Adrenal gland (tissue), 12 donors: ENCODE results near the gene SP7. TPM values are rescaled to one million over a fixed set of nuclear protein-coding genes. Genes with fewer than 3 reads are reported as not detected.

Source experiments
- DNase-seq, 7 donors: peaks; one replicate each; pipeline ENCODE4 v3.0.0-alpha.2; 2019 to 2020
- H3K27ac ChIP-seq, 5 donors: fragments of 200-600 bp; sonication (generic) in 4 of 5; 1 replicate in 3 of 5; 2 replicates in 2 of 5; pipeline versions ENCODE4 v1.5.1 to v1.8.0; 2016 to 2020; ENCODE audit warnings: mild to moderate bottlenecking in 1 of 5
- H3K27me3 ChIP-seq: fragments of 200-600 bp; 2 replicates; pipeline ENCODE4 v1.8.0; 2021
- H3K36me3 ChIP-seq, 2 donors: fragments of 200-600 bp; replicated peaks in 1 of 2; 1 replicate in 1 of 2; 2 replicates in 1 of 2; pipeline versions ENCODE4 v1.5.1 to v1.8.0; 2018 to 2022
- H3K4me1 ChIP-seq, 2 donors: fragments of 200-600 bp; replicated peaks in 1 of 2; 1 replicate in 1 of 2; 2 replicates in 1 of 2; pipeline versions ENCODE4 v1.5.1 to v1.8.0; 2018 to 2021
- H3K4me3 ChIP-seq, 4 donors: fragments of 200-600 bp; sonication (generic) in 3 of 4; one replicate each; pipeline ENCODE4 v1.5.1; 2016 to 2018
- H3K9me3 ChIP-seq, 3 donors: fragments of 200-600 bp; sonication (generic) in 1 of 3; replicated peaks in 1 of 3; 1 replicate in 2 of 3; 2 replicates in 1 of 3; pipeline versions ENCODE4 v1.5.1 to v1.8.0; 2016 to 2021
- POLR2A ChIP-seq, 2 donors: fragments of 450-650 bp; IDR thresholded peaks; one replicate each; pipeline ENCODE4 v1.6.1; 2017; ENCODE audit warnings: antibody characterized with exemption in 2 of 2, mild to moderate bottlenecking in 2 of 2, moderate library complexity in 1 of 2
- WGBS, 4 donors: extraction: QIAGEN DNeasy Blood & Tissue Kit in 2 of 4; methylation state at CpG; one replicate each; pipeline versions ENCODE4 v1.1.5 to v1.1.7; 2013 to 2017; 5-methylcytosine and 5-hydroxymethylcytosine counted together
- intact Hi-C, 2 donors: fragments of 100-400 bp; cut with DNase I; formaldehyde crosslinking; loops; one replicate each; pipeline versions ENCODE4 v1.14.1 to v1.15.0; 2022 to 2023
- polyA plus RNA-seq, 3 donors: library from polyadenylated mRNA; stranded (reverse); fragments of 200-250 nt in 2 of 3; fragments of 350-450 nt in 1 of 3; fragmentation: Illumina TruSeq in 1 of 3; extraction: RNeasy Lipid Tissue Mini Kit (QIAGEN cat#74804) in 1 of 3; gene quantifications; one replicate each; pipeline ENCODE4 v1.2.3, GENCODE V29; 2013 to 2014
- total RNA-seq, 9 donors: library from RNA; depleted of rRNA in 4 of 9; stranded (reverse); fragments of >200 nt in 4 of 9; fragments of 120-200 nt in 1 of 9; fragmentation: NEBNext Ultra II Directional in 1 of 9; extraction: Animal tissue kit (Norgen Biotek cat#: 25700) in 1 of 9; gene quantifications; one replicate each; pipeline versions ENCODE4 v1.1.0 to v1.2.4, GENCODE V29; 2013 to 2023
- TF ChIP-seq, protein P1 (sequence below), 6 experiments: fragments of 450-650 bp in 4 of 6; fragments of 200-600 bp in 2 of 6; sonication (generic) in 1 of 6; IDR thresholded peaks; 1 replicate in 5 of 6; 2 replicates in 1 of 6; pipeline versions ENCODE4 v1.5.1 to v1.8.0; 2016 to 2021; ENCODE audit warnings: antibody characterized with exemption in 6 of 6, mild to moderate bottlenecking in 2 of 6, moderate library complexity in 1 of 6
- donor health status: healthy with polysubstance abuse.
- donor health status: Bipolar disorder and iron deficiency.
- donor health status: DM: yes; HTN: yes; CAD: no.
- donor health status: DM: no; HTN: no; CAD: no.
- donor health status: DM: no; HTN: no; CAD: no.
- donor health status: DM: yes; HTN: yes; CAD: no.

Gene SP7
- total and polyA plus RNA-seq, 12 donors, result 0.03 TPM; not detected in 11

DNA sequence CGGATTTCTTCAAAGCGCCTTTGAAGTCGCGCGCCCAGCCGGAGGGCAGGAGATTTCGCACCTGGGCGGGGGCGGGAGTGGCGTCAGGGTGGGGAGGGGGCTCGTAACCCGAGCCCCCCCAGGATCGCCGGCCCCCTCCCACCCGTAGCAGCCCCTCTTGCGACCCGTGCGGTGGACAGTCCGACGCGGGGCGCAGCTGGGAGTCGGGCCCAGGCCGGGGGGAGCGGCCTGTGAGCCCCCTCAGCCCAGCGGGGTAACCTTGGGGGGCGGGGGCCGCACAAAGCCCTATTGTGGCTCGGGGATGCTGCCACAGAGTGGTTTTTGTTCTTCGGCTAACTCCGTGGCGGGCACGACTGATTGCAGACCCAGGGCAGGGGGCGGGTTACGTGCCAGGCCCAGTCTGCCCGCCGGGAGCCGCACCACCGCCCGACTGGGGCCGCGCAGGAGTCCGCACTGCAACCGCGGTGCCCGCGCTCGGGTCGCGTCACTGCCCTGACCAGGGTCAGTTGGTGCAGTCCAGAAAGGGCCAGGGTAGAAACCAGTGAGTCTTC lies 10.6 kb downstream of the SP7 start:
- TF ChIP-seq, protein P1, sequence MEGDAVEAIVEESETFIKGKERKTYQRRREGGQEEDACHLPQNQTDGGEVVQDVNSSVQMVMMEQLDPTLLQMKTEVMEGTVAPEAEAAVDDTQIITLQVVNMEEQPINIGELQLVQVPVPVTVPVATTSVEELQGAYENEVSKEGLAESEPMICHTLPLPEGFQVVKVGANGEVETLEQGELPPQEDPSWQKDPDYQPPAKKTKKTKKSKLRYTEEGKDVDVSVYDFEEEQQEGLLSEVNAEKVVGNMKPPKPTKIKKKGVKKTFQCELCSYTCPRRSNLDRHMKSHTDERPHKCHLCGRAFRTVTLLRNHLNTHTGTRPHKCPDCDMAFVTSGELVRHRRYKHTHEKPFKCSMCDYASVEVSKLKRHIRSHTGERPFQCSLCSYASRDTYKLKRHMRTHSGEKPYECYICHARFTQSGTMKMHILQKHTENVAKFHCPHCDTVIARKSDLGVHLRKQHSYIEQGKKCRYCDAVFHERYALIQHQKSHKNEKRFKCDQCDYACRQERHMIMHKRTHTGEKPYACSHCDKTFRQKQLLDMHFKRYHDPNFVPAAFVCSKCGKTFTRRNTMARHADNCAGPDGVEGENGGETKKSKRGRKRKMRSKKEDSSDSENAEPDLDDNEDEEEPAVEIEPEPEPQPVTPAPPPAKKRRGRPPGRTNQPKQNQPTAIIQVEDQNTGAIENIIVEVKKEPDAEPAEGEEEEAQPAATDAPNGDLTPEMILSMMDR (IDR thresholded peaks at IDR 0.05), result no peak
- TF ChIP-seq POLR2A (IDR thresholded peaks at IDR 0.05), result peak in 1 of 2 donors; percentile 60
- Histone ChIP-seq H3K36me3 (no peaks in the 10 kb centered on the region), H3K4me3 (peak overlapping the region in 3 of 4 donors; percentile 37 to 66 (median 38)), H3K9me3 (no peaks in the 10 kb centered on the region), H3K27me3 (no peaks in the 10 kb centered on the region), H3K27ac (peak overlapping the region in 4 of 5 donors; percentile 72 to 93 (median 82)), H3K4me1 (peaks cover 16 to 30% of the 10 kb centered on the region in 2 donors)
- 1 to 12% (median 2%) methylated on average over 8 to 50 of the region's 50 CpGs for WGBS, 4 donors
- peak; percentile 44 to 71 (median 55) for DNase-seq
- intact Hi-C loops, result loop anchor here in 1 of 2 donors (10.0 kb wide), 1 partner anchor 179 kb away; the partner anchor contains the start of genes NPFF and TARBP2

DNA sequence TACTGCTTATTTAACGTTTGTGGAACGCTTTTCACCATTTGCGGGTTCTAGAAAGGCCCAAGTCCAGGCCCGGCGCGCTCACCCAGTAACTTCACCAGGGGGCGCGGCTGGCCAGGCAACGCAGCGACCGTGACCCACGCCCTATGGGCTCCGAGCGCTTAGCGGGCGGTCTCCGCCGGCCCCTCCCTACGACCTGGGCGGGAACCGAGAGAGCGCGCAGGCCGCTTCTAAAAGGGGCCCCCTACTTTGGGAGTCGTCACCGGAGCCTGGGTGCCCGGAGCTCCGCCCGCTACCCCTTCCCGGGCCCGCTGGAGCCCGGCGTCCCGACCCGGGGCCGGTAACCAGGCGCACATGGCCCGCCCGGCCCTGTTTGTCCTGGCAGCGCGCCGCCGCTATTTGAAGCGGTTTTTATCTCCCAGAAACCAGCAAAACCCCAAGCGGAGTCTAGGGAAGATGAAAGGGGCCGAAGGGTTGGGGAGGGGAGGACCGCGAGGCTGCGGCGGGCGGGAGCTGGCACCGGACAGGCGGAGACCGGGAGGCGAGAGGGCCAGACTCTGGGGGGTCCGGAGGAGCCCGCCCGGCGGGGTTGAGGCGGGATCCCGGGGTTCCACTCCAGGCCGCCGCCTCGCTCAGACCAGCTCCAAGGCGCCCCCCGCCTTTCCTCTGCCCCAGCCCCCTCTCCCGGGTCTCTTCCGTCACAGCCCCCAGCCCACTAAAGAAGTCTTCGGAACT lies 11.2 kb downstream of the SP7 start:
- H3K4me1 ChIP-seq, result peaks cover 23 to 37% of the 10 kb centered on the region in 2 donors
- 0% methylated on average over 10 to 69 of the region's 69 CpGs for WGBS, 4 donors
- no peaks in the 10 kb centered on the region for H3K9me3 ChIP-seq
- H3K27me3 ChIP-seq, result no peaks in the 10 kb centered on the region
- DNase-seq, result peak; percentile 89 to 95 (median 92)
- H3K27ac ChIP-seq, result peak overlapping the region; percentile 25 to 93 (median 76)
- peak overlapping the region in 3 of 4 donors; percentile 37 to 66 (median 38) for H3K4me3 ChIP-seq
- peak; percentile 43 to 78 for TF ChIP-seq POLR2A (IDR thresholded peaks at IDR 0.05)
- TF ChIP-seq, protein P1 (IDR thresholded peaks at IDR 0.05), result peak; percentile 64 to 90 (median 79)
- no peaks in the 10 kb centered on the region for H3K36me3 ChIP-seq
- intact Hi-C loops, result loop anchor here in 1 of 2 donors (10.0 kb wide), 1 partner anchor 180 kb away; the partner anchor contains the start of genes NPFF and TARBP2

DNA sequence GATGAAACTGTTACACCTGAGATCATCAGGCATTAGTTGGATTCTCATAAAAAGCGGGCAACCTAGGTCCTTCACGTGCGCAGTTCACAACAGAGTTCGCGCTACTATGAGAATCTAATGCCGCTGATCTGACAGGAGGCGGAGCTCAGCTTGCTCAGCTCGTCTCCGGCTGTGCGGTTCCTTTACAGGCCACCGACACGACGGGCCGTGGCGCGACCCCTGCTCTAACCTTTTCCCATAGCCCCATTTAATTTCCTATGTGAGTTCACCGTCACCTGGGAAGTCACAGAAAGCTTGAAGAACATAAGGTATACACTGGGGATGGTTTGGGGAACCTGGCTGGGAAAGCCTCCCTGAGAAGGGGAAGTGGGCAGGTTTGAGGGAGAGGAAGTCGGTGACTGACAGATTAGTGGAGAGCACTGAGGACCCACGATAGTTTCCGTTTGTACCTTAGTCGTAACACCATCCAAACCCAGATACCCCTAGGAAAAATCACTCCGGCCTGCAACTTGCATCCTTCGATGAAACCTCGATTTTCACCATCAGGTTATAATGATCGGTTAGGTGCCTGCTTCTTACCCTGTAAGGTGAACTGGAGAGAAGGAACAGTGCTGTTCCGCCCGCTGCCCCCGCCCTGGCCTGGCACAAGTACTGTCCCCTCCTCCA lies 11.9 kb downstream of the SP7 start:
- Histone ChIP-seq H3K27ac (peak overlapping the region in 4 of 5 donors; percentile 72 to 93 (median 82)), H3K9me3 (no peaks in the 10 kb centered on the region), H3K27me3 (no peaks in the 10 kb centered on the region), H3K4me1 (peaks cover 23 to 38% of the 10 kb centered on the region in 2 donors), H3K4me3 (peak overlapping the region in 2 of 4 donors; percentile 37 to 66), H3K36me3 (peaks cover 0 to 2% of the 10 kb centered on the region in 2 donors)
- TF ChIP-seq POLR2A (IDR thresholded peaks at IDR 0.05), result no peak
- TF ChIP-seq, protein P1 (IDR thresholded peaks at IDR 0.05), result no peak
- DNase-seq, result peak in 2 of 7 donors; percentile 16 to 33
- intact Hi-C loops, result loop anchor here in 1 of 2 donors (10.0 kb wide), 1 partner anchor 181 kb away; the partner anchor contains the start of genes NPFF and TARBP2
- WGBS, 4 donors, result 36 to 47% (median 44%) methylated on average over 27 to 28 of the region's 28 CpGs
